ENCODE measurements around the gene YWHAH.

- TF ChIP-seq CTCF (IDR thresholded peaks at IDR 0.05; ENCODE audit: insufficient read depth, low read length) = no peak
- TF ChIP-seq, protein P1, sequence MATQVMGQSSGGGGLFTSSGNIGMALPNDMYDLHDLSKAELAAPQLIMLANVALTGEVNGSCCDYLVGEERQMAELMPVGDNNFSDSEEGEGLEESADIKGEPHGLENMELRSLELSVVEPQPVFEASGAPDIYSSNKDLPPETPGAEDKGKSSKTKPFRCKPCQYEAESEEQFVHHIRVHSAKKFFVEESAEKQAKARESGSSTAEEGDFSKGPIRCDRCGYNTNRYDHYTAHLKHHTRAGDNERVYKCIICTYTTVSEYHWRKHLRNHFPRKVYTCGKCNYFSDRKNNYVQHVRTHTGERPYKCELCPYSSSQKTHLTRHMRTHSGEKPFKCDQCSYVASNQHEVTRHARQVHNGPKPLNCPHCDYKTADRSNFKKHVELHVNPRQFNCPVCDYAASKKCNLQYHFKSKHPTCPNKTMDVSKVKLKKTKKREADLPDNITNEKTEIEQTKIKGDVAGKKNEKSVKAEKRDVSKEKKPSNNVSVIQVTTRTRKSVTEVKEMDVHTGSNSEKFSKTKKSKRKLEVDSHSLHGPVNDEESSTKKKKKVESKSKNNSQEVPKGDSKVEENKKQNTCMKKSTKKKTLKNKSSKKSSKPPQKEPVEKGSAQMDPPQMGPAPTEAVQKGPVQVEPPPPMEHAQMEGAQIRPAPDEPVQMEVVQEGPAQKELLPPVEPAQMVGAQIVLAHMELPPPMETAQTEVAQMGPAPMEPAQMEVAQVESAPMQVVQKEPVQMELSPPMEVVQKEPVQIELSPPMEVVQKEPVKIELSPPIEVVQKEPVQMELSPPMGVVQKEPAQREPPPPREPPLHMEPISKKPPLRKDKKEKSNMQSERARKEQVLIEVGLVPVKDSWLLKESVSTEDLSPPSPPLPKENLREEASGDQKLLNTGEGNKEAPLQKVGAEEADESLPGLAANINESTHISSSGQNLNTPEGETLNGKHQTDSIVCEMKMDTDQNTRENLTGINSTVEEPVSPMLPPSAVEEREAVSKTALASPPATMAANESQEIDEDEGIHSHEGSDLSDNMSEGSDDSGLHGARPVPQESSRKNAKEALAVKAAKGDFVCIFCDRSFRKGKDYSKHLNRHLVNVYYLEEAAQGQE (IDR thresholded peaks at IDR 0.05; ENCODE audit: insufficient replicate concordance, low read depth) = no peak
- no peak for TF ChIP-seq POLR2AphosphoS5 (IDR thresholded peaks at IDR 0.05; ENCODE audit: low read depth)
- no peak for TF ChIP-seq SPI1 (IDR thresholded peaks at IDR 0.05; ENCODE audit: borderline replicate concordance, low read depth)
These were observed 39.7 kb upstream of the YWHAH start for GRCh38 chr22:31904651-31905050.

Measured in HL-60 (cell line).